ENCODE measurements around the gene ATRNL1. TPM values are rescaled to one million over a fixed set of nuclear protein-coding genes. Genes with fewer than 3 reads are reported as not detected.

ATRNL1 gene
- total and polyA plus RNA-seq, 2 of the 8 experiments (the other 6 are each of a cell fraction or from before 2014, with no cell fraction given), result 5.1 to 17.6 TPM

DNA sequence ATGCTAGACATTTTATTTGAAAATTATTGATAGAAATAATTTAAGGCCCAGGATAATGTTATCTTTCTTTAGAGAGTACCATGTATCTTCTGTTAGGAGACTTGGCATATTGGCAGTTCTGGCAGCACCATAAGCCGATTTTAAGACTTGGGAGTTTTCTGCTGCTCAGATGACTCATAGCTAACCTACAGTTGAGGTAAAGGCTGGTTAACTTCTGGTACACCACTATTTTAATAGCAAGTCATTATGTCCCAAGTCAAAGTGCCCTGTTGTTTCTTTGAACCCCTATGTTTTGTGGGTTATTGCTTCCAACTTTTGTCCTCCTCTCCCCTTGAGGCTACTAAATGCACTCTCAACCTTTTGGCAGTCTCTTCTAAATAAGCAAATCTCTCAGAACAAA is 25.2 kb downstream of the ATRNL1 start (continued):
- TF ChIP-seq TAF1 (IDR thresholded peaks at IDR 0.05; ENCODE audit: low read depth, low read length), result no peak

Measured in H1 (cell line).